ENCODE measurements around the gene WDR87. TPM values are rescaled to one million over a fixed set of nuclear protein-coding genes. Genes with fewer than 3 reads are reported as not detected.

Gene WDR87
- total and polyA plus RNA-seq, 2 of the 4 experiments (the other 2 are of a cell fraction) = not detected

DNA sequence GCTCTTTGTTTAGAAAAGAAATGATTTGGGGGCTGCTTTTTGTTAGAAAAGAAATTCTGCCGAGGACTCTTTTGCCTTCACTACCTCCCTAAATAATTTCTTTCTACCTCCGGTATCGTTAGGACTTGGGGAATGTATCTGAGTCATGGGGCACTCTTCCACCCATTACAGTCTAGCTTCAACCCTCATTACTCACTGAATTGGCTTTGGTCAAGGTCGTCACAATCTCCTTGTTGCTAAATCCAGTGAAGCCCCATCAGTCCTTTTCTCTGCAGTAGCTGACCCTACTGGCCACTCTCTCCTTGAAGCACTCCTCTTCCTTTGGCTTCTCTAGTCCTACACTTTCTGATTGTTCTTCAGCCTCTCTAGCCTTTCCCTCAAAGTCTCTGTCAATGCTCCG lies 34.0 kb downstream of the WDR87 start:
- no peak overlapping the region for H3K14ac ChIP-seq (replicated peaks; ENCODE audit: low read depth, low read length)

More for the DNA sequence above, 34.0 kb downstream of the WDR87 start:
- no peak overlapping the region for H3K23ac ChIP-seq (ENCODE audit: low read depth, low read length)
- 80% methylated on average over 1 of the region's 5 CpGs; no CpG with 5 or more reads in 1 of the 2 experiments for WGBS, 2 experiments (ENCODE audit: extremely low coverage in 2 of 2, insufficient read length in 1 of 2)
- no peak overlapping the region for H4K8ac ChIP-seq (ENCODE audit: low read depth in 2 of 2, low read length in 2 of 2)
- in situ Hi-C loops (cut with MboI; ENCODE audit: low sequenced_read_pairs) = no loop called here
- TF ChIP-seq RCOR1 (IDR thresholded peaks at IDR 0.05; ENCODE audit: insufficient replicate concordance, low read length) = no peak
- no peak for TF ChIP-seq MAZ (IDR thresholded peaks at IDR 0.05; ENCODE audit: borderline replicate concordance, low read depth, low read length)
- no peak for TF ChIP-seq CHD1 (IDR thresholded peaks at IDR 0.05; ENCODE audit: low read depth, low read length)
- TF ChIP-seq RAD21 (IDR thresholded peaks at IDR 0.05; ENCODE audit: low read length) = no peak
- no peak for TF ChIP-seq MAFK (IDR thresholded peaks at IDR 0.05; ENCODE audit: low read depth, low read length)
- no peak for TF ChIP-seq ELK1 (IDR thresholded peaks at IDR 0.05; ENCODE audit: borderline replicate concordance, low read depth, low read length)
- no peak for TF ChIP-seq POLR2A (IDR thresholded peaks at IDR 0.05; ENCODE audit: low read depth, low read length)
- no peak for TF ChIP-seq USF2 (IDR thresholded peaks at IDR 0.05; ENCODE audit: low read depth, low read length)
- no peak for TF ChIP-seq RFX5 (IDR thresholded peaks at IDR 0.05; ENCODE audit: low read depth, low read length)
- no peak for TF ChIP-seq BHLHE40 (IDR thresholded peaks at IDR 0.05; ENCODE audit: low read depth, low read length)
- no peak for TF ChIP-seq CEBPB (IDR thresholded peaks at IDR 0.05; ENCODE audit: low read depth, low read length)
- no peak for TF ChIP-seq CTCF (conservative IDR thresholded peaks at IDR 0.05; ENCODE audit: low read depth, low read length)
- no peak for TF ChIP-seq NFE2L2 (IDR thresholded peaks at IDR 0.05; ENCODE audit: low read depth, low read length)
- TF ChIP-seq MXI1 (IDR thresholded peaks at IDR 0.05; ENCODE audit: borderline replicate concordance, low read depth, low read length) = no peak
- TF ChIP-seq SMC3 (IDR thresholded peaks at IDR 0.05; ENCODE audit: low read depth, low read length) = no peak
- H3K79me1 ChIP-seq (ENCODE audit: low read depth in 1 of 2, low read length in 2 of 2) = no peaks in the 10 kb centered on the region
- no peak overlapping the region for H3K4me2 ChIP-seq (ENCODE audit: low read depth, low read length)
- H3K4ac ChIP-seq (ENCODE audit: low read depth, low read length) = no peak overlapping the region
- no peak overlapping the region for H3K4me3 ChIP-seq (ENCODE audit: insufficient read depth, low read depth, low read length)
- no peak overlapping the region for H2AFZ ChIP-seq (replicated peaks; ENCODE audit: low read length, poor library complexity)
- H3K56ac ChIP-seq (ENCODE audit: extremely low read depth, insufficient read depth, low read length) = no peak overlapping the region
- H4K91ac ChIP-seq (ENCODE audit: insufficient read depth, low read depth, low read length) = no peak overlapping the region
- no peak overlapping the region for H2AK9ac ChIP-seq (replicated peaks; ENCODE audit: low read depth, low read length, poor library complexity)
- no peak overlapping the region for H2BK5ac ChIP-seq (ENCODE audit: low read depth, low read length, poor library complexity, severe bottlenecking)
- dilution Hi-C loops (cut with HindIII; ENCODE audit: low sequenced_read_pairs, unreplicated experiment) = no loop called here
- no peak overlapping the region for H2AK5ac ChIP-seq (ENCODE audit: low read depth, low read length)
- ATAC-seq (ENCODE audit: low read depth) (no peak), DNase-seq (peak; percentile 7)
- intact Hi-C loops (cut with micrococcal nuclease) = no loop called here
- H4K20me1 ChIP-seq (ENCODE audit: insufficient read depth, low read length) = no peaks in the 10 kb centered on the region
- no TSS peak for BruUV-seq (replicated peaks)
- no peaks in the 10 kb centered on the region for H3K36me3 ChIP-seq (ENCODE audit: control insufficient read depth, insufficient read depth, low read length)
- H3K27me3 ChIP-seq (ENCODE audit: control insufficient read depth, insufficient read depth, low read length) = no peaks in the 10 kb centered on the region
- H2BK15ac ChIP-seq (ENCODE audit: low read depth, low read length) = no peak overlapping the region
- peaks cover 6% of the 10 kb centered on the region for H3K9me3 ChIP-seq (ENCODE audit: control insufficient read depth, insufficient read depth, low read length)
- CTCF ChIA-PET = no interaction called here
- H3K9ac ChIP-seq (ENCODE audit: low read depth, low read length) = no peak overlapping the region
- POLR2A ChIA-PET (ENCODE audit: unreplicated experiment) = no interaction called here
- no peak overlapping the region for H2BK20ac ChIP-seq (ENCODE audit: low read depth, low read length)
- H3K9me1 ChIP-seq (ENCODE audit: insufficient read depth, low read length) = no peaks in the 10 kb centered on the region
- H2BK120ac ChIP-seq (ENCODE audit: low read depth, low read length) = no peak overlapping the region
- H3K4me1 ChIP-seq (ENCODE audit: control insufficient read depth, insufficient read depth, low read length) = no peaks in the 10 kb centered on the region
- no peak overlapping the region for H3K27ac ChIP-seq (ENCODE audit: insufficient read depth, low read length)
- H4K5ac ChIP-seq (ENCODE audit: low read depth, low read length) = no peak overlapping the region
- no peak overlapping the region for H3K18ac ChIP-seq (ENCODE audit: low read depth, low read length)

All from IMR-90 (cell line).